AG04450 (cell line): Measurements from ENCODE around the gene ALOX5. TPM values are rescaled to one million over a fixed set of nuclear protein-coding genes. Genes with fewer than 3 reads are reported as not detected.
"Not testable (repeated sequence)": the region's sequence is repeated elsewhere in the genome, so short reads cannot be mapped to it uniquely, and the experiment has no call there.

Source experiments
- CTCF ChIA-PET: fragments of 300-600, 350-600 bp; formaldehyde crosslinking; extraction: SDS; loops from one replicate; lab custom pipeline; 2022; ENCODE audit warnings: antibody characterized with exemption, inconsistent platforms; lab: Charles Lee
- POLR2A ChIA-PET: fragments of 350-600 bp; formaldehyde crosslinking; extraction: SDS; loops from one replicate; lab custom pipeline; 2021; ENCODE audit warnings: antibody characterized with exemption, inconsistent platforms; lab: Yijun Ruan, JAX
- DNase-seq: peaks from one replicate; pipeline ENCODE4 v3.0.0-alpha.2; 2011; ENCODE audit warnings: low read depth, low spot score
- H3K27ac ChIP-seq: one replicate; pipeline ENCODE4 v1.5.1; 2012; ENCODE audit warnings: low read depth, low read length, control low read depth
- H3K27me3 ChIP-seq: one replicate; pipeline ENCODE4 v1.6.0; 2012; ENCODE audit warnings: low read length; ENCODE audit not compliant: control insufficient read depth, insufficient read depth
- H3K4me3 ChIP-seq: 2 replicates; pipeline ENCODE4 v1.5.1; 2011; ENCODE audit warnings: mild to moderate bottlenecking, low read depth, low read length, control low read depth
- H3K9me3 ChIP-seq: 2 replicates; pipeline ENCODE4 v1.5.1; 2012; ENCODE audit warnings: low read length; ENCODE audit not compliant: control insufficient read depth, insufficient read depth
- CTCF ChIP-seq: IDR thresholded peaks from 2 replicates; pipeline ENCODE4 v1.5.1; 2011; ENCODE audit warnings: low read depth, low read length, control low read depth, inconsistent platforms
- polyA plus RNA-seq: library from polyadenylated mRNA; depleted of rRNA; stranded (reverse); fragments of >200 nt; gene quantifications from 2 replicates; pipeline ENCODE4 v1.2.3, GENCODE V29; 2011

Gene ALOX5
- polyA plus RNA-seq, 1 experiment: not detected

- POLR2A ChIA-PET: no interaction called here
- Histone ChIP-seq H3K27me3 (no peaks in the 10 kb centered on the region), H3K9me3 (no peaks in the 10 kb centered on the region), H3K27ac (no peak overlapping the region), H3K4me3 (no peak overlapping the region)
- no peak for DNase-seq
- CTCF ChIA-PET: no interaction called here
- no peak for TF ChIP-seq CTCF
Measured at GRCh38 chr10:45471059-45471458, 97.0 kb downstream of the ALOX5 start.

- Histone ChIP-seq H3K9me3 (no peaks in the 10 kb centered on the region), H3K27ac (no peak overlapping the region), H3K4me3 (no peak overlapping the region), H3K27me3 (no peaks in the 10 kb centered on the region)
- CTCF ChIA-PET: interaction anchor here (0.8 kb wide), 1 partner anchor 221 kb away, joined by 3 read pairs; no protein-coding TSS in a partner anchor
- POLR2A ChIA-PET: no interaction called here
- DNase-seq: no peak
- TF ChIP-seq CTCF: no peak
Measured at GRCh38 chr10:45471531-45472310, 97.7 kb downstream of the ALOX5 start.

- no peak for TF ChIP-seq CTCF
Measured at GRCh38 chr10:45473126-45473525, 99.1 kb downstream of the ALOX5 start.

GRCh38 chr10:45476559-45476958 is 102.5 kb downstream of the ALOX5 start:
- Histone ChIP-seq H3K9me3 (no peaks in the 10 kb centered on the region), H3K27ac (no peak overlapping the region), H3K4me3 (no peak overlapping the region), H3K27me3 (no peaks in the 10 kb centered on the region)
- ChIA-PET POLR2A (no interaction called here), CTCF (interaction anchor here (2.3 kb wide), 1 partner anchor 11 kb away, joined by 9 read pairs; no protein-coding TSS in a partner anchor)
- no peak for TF ChIP-seq CTCF
- no peak for DNase-seq

More at GRCh38 chr10:45473126-45473525, 99.1 kb downstream of the ALOX5 start:
- POLR2A ChIA-PET: no interaction called here
- H3K27ac ChIP-seq: no peak overlapping the region
- H3K9me3 ChIP-seq: no peaks in the 10 kb centered on the region
- no peak for DNase-seq
- H3K27me3 ChIP-seq: no peaks in the 10 kb centered on the region
- no peak overlapping the region for H3K4me3 ChIP-seq
- CTCF ChIA-PET: interaction anchor here (1.4 kb wide), 1 partner anchor 9 kb away, joined by 5 read pairs; no protein-coding TSS in a partner anchor

GRCh38 chr10:45480294-45480693 is 106.3 kb downstream of the ALOX5 start:
- ChIA-PET POLR2A (no interaction called here), CTCF (no interaction called here)
- Histone ChIP-seq H3K9me3 (no peaks in the 10 kb centered on the region), H3K27ac (no peak overlapping the region), H3K27me3 (no peaks in the 10 kb centered on the region), H3K4me3 (no peak overlapping the region)
- no peak for DNase-seq
- TF ChIP-seq CTCF: no peak

GRCh38 chr10:45481100-45481499 is 107.1 kb downstream of the ALOX5 start:
- H3K27ac ChIP-seq, CTCF ChIA-PET, H3K9me3 ChIP-seq, H3K27me3 ChIP-seq, DNase-seq, POLR2A ChIA-PET, H3K4me3 ChIP-seq: not testable (repeated sequence)
